ENCODE measurements around the gene CLDN14. TPM values are rescaled to one million over a fixed set of nuclear protein-coding genes. Genes with fewer than 3 reads are reported as not detected.

Gene CLDN14
- total and polyA plus RNA-seq, 10 donors = 0.13 to 0.94 (median 0.35) TPM; not detected in 4

- peaks cover 0 to 5% (median 0%) of the 10 kb centered on the region in 8 donors for H3K9me3 ChIP-seq
- no peaks in the 10 kb centered on the region for H3K27me3 ChIP-seq (replicated peaks in 1 of 7)
- 75 to 86% (median 81%) methylated on average over 6 of the region's 6 CpGs for WGBS, 5 donors
- no peak for DNase-seq
- intact Hi-C loops (cut with DNase I; ENCODE audit: low total_unique reads) = no loop called here
- H3K4me1 ChIP-seq = no peaks in the 10 kb centered on the region
- TF ChIP-seq POLR2A (IDR thresholded peaks at IDR 0.05) (no peak), POLR2AphosphoS5 (IDR thresholded peaks at IDR 0.05) (no peak)
- TF ChIP-seq, protein P1, sequence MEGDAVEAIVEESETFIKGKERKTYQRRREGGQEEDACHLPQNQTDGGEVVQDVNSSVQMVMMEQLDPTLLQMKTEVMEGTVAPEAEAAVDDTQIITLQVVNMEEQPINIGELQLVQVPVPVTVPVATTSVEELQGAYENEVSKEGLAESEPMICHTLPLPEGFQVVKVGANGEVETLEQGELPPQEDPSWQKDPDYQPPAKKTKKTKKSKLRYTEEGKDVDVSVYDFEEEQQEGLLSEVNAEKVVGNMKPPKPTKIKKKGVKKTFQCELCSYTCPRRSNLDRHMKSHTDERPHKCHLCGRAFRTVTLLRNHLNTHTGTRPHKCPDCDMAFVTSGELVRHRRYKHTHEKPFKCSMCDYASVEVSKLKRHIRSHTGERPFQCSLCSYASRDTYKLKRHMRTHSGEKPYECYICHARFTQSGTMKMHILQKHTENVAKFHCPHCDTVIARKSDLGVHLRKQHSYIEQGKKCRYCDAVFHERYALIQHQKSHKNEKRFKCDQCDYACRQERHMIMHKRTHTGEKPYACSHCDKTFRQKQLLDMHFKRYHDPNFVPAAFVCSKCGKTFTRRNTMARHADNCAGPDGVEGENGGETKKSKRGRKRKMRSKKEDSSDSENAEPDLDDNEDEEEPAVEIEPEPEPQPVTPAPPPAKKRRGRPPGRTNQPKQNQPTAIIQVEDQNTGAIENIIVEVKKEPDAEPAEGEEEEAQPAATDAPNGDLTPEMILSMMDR (IDR thresholded peaks at IDR 0.05 in 8 of 11, conservative IDR thresholded peaks at IDR 0.05 in 3 of 11) = no peak
- no peak overlapping the region for H3K4me3 ChIP-seq
- no peak overlapping the region for H3K27ac ChIP-seq
- no peaks in the 10 kb centered on the region for H3K36me3 ChIP-seq
Observed at GRCh38 chr21:36474591-36474990, 5.3 kb downstream of the CLDN14 start.

DNA sequence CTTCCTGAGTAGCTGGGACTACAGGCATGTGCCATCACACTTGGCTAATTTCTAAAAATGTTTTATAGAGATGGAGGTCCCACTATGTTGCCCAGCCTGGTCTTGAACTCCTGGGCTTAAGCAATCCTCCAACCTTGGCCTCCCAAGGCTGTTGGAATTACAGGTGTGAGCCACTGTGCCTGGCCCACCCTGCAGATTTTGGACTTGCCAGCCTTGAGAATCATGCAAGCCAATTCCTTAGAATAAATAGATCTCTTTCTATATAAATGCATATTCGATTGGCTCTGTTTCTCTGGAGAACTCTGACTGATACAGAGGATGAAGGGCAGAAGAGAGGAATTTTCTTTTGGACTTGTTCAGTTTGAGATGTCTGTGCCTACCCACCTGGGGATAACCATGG, 6.7 kb downstream of the CLDN14 start:
- WGBS, 5 donors = 76 to 95% (median 89%) methylated on average over 1 of the region's 1 CpG
- DNase-seq = no peak
- peaks cover 0 to 5% (median 0%) of the 10 kb centered on the region in 8 donors for H3K9me3 ChIP-seq
- H3K36me3 ChIP-seq = no peaks in the 10 kb centered on the region
- H3K27me3 ChIP-seq (replicated peaks in 1 of 7) = no peaks in the 10 kb centered on the region
- TF ChIP-seq POLR2AphosphoS5 (IDR thresholded peaks at IDR 0.05) = no peak
- TF ChIP-seq POLR2A (IDR thresholded peaks at IDR 0.05) = no peak
- TF ChIP-seq, protein P1 (IDR thresholded peaks at IDR 0.05 in 8 of 11, conservative IDR thresholded peaks at IDR 0.05 in 3 of 11) = no peak
- intact Hi-C loops (cut with DNase I; ENCODE audit: low total_unique reads) = no loop called here
- H3K4me3 ChIP-seq = no peak overlapping the region
- H3K27ac ChIP-seq = no peak overlapping the region
- H3K4me1 ChIP-seq = no peaks in the 10 kb centered on the region

DNA sequence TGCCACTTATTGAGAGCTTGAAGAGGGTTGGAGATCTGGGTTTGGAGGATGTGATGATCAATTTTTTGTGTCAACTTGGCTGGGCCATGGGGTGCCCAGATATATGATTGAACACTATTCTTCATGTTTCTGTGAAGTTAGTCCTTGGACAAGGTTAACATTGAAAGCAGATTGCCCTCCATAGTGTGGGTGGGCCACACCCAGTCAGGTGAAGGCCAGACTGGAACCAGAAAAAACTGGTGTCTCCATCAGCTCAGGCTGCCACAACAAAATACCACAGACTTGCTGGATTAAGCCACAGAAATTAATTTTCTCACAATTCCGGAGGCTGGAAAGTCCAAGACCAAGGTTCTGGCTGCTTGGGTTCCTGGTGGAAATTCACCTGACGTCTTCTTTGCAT, 7.5 kb downstream of the CLDN14 start:
- Histone ChIP-seq H3K4me1 (no peaks in the 10 kb centered on the region), H3K9me3 (peaks cover 0 to 5% (median 0%) of the 10 kb centered on the region in 8 donors), H3K4me3 (no peak overlapping the region), H3K27me3 (replicated peaks in 1 of 7) (no peaks in the 10 kb centered on the region), H3K36me3 (no peaks in the 10 kb centered on the region), H3K27ac (no peak overlapping the region)
- intact Hi-C loops (cut with DNase I; ENCODE audit: low total_unique reads) = no loop called here
- DNase-seq = no peak
- WGBS, 5 donors = 83 to 98% (median 92%) methylated on average over 2 of the region's 2 CpGs
- TF ChIP-seq, protein P1 (IDR thresholded peaks at IDR 0.05 in 8 of 11, conservative IDR thresholded peaks at IDR 0.05 in 3 of 11) = no peak
- TF ChIP-seq POLR2A (IDR thresholded peaks at IDR 0.05) (no peak), POLR2AphosphoS5 (IDR thresholded peaks at IDR 0.05) (no peak)

- Histone ChIP-seq H3K36me3 (no peaks in the 10 kb centered on the region), H3K4me1 (no peaks in the 10 kb centered on the region), H3K4me3 (no peak overlapping the region), H3K9me3 (peaks cover 0 to 5% (median 0%) of the 10 kb centered on the region in 8 donors), H3K27ac (no peak overlapping the region), H3K27me3 (replicated peaks in 1 of 7) (no peaks in the 10 kb centered on the region)
- 71 to 97% (median 78%) methylated on average over 1 of the region's 1 CpG for WGBS, 5 donors
- DNase-seq = no peak
- TF ChIP-seq POLR2A (IDR thresholded peaks at IDR 0.05) = no peak
- TF ChIP-seq, protein P1 (IDR thresholded peaks at IDR 0.05 in 8 of 11, conservative IDR thresholded peaks at IDR 0.05 in 3 of 11) = no peak
- TF ChIP-seq POLR2AphosphoS5 (IDR thresholded peaks at IDR 0.05) = no peak
- intact Hi-C loops (cut with DNase I; ENCODE audit: low total_unique reads) = no loop called here
Observed at GRCh38 chr21:36471254-36471723, 8.6 kb downstream of the CLDN14 start.
